Vagina (tissue), 2 donors: ENCODE data around the gene DAPP1. TPM values are rescaled to one million over a fixed set of nuclear protein-coding genes. Genes with fewer than 3 reads are reported as not detected.

Experiments used
- DNase-seq, 2 donors: peaks; one replicate each; pipeline ENCODE4 v3.0.0-alpha.2; 2017; ENCODE audit errors: extremely low spot score in 2 of 2
- H3K27ac ChIP-seq: fragments of 200-600 bp; sonication (generic); one replicate; pipeline ENCODE4 v1.5.1; 2019
- H3K27me3 ChIP-seq: fragments of 200-600 bp; sonication (generic); one replicate; pipeline ENCODE4 v1.5.1; 2019
- H3K36me3 ChIP-seq, 2 donors: fragments of 200-600 bp; sonication (generic); one replicate each; pipeline ENCODE4 v1.5.1; 2017 to 2019
- H3K4me1 ChIP-seq: fragments of 200-600 bp; sonication (generic); one replicate; pipeline ENCODE4 v1.5.1; 2019
- H3K4me3 ChIP-seq, 2 donors: fragments of 200-600 bp; sonication (generic); 1 replicate in 1 of 2; 2 replicates in 1 of 2; pipeline ENCODE4 v1.5.1; 2016 to 2019
- H3K9me3 ChIP-seq: fragments of 200-600 bp; sonication (generic); one replicate; pipeline ENCODE4 v1.5.1; 2019
- POLR2A ChIP-seq, 2 donors: fragments of 450-650 bp; IDR thresholded peaks; one replicate each; pipeline ENCODE4 v1.6.1; 2017; ENCODE audit warnings: antibody characterized with exemption in 2 of 2, mild to moderate bottlenecking in 2 of 2, moderate library complexity in 2 of 2
- POLR2AphosphoS5 ChIP-seq, 2 donors: sonication (generic); formaldehyde crosslinking; IDR thresholded peaks; one replicate each; pipeline ENCODE4 v1.9.0; 2017; ENCODE audit warnings: antibody characterized with exemption in 2 of 2, mild to moderate bottlenecking in 2 of 2, low read depth in 1 of 2; ENCODE audit not compliant: insufficient read depth in 1 of 2
- intact Hi-C: fragments of 100-400 bp; cut with DNase I; formaldehyde crosslinking; loops from one replicate; pipeline ENCODE4 v1.15.1; 2023
- total RNA-seq: library from RNA; depleted of rRNA; stranded (reverse); fragments of >200 nt; gene quantifications from one replicate; pipeline ENCODE4 v1.2.3, GENCODE V29; 2016
- TF ChIP-seq, protein P1 (sequence below), 3 experiments: fragments of 450-650 bp in 2 of 3; fragments of 200-600 bp in 1 of 3; sonication (generic) in 1 of 3; IDR thresholded peaks; one replicate each; pipeline ENCODE4 v1.5.1; 2017 to 2019; ENCODE audit warnings: antibody characterized with exemption in 3 of 3, mild to moderate bottlenecking in 2 of 3, moderate library complexity in 2 of 3

Gene DAPP1
- total RNA-seq, 1 donor from 2014 or later, result 22.6 TPM

DNA sequence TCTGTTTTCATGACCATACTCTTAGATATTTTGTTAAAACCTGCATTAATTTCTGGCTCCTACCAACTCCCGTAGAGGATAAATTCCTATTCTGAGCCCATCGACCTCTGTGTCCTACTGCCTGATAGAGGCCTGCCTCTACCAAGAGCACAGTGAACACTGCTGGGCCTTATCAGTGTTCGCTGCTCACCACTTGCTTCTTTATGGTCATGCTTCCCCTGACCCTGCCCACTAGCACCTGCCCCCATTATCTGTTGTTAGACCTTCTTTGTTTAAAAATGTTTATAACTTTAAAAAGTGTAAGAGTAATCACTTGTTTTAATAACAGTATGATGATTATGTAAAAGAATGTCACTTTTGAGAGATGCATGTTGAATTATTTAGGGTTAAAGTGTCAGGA, 6.1 kb downstream of the DAPP1 start:
- no peak for DNase-seq
- H3K27me3 ChIP-seq, result no peaks in the 10 kb centered on the region
- intact Hi-C loops, result no loop called here
- TF ChIP-seq, protein P1, sequence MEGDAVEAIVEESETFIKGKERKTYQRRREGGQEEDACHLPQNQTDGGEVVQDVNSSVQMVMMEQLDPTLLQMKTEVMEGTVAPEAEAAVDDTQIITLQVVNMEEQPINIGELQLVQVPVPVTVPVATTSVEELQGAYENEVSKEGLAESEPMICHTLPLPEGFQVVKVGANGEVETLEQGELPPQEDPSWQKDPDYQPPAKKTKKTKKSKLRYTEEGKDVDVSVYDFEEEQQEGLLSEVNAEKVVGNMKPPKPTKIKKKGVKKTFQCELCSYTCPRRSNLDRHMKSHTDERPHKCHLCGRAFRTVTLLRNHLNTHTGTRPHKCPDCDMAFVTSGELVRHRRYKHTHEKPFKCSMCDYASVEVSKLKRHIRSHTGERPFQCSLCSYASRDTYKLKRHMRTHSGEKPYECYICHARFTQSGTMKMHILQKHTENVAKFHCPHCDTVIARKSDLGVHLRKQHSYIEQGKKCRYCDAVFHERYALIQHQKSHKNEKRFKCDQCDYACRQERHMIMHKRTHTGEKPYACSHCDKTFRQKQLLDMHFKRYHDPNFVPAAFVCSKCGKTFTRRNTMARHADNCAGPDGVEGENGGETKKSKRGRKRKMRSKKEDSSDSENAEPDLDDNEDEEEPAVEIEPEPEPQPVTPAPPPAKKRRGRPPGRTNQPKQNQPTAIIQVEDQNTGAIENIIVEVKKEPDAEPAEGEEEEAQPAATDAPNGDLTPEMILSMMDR (IDR thresholded peaks at IDR 0.05), result no peak
- TF ChIP-seq POLR2A (IDR thresholded peaks at IDR 0.05) (no peak), POLR2AphosphoS5 (IDR thresholded peaks at IDR 0.05; ENCODE audit: insufficient read depth in 1 of 2, low read depth in 1 of 2) (no peak)
- H3K36me3 ChIP-seq, result no peaks in the 10 kb centered on the region
- no peak overlapping the region for H3K27ac ChIP-seq
- no peaks in the 10 kb centered on the region for H3K9me3 ChIP-seq
- no peak overlapping the region for H3K4me3 ChIP-seq
- H3K4me1 ChIP-seq, result no peaks in the 10 kb centered on the region

DNA sequence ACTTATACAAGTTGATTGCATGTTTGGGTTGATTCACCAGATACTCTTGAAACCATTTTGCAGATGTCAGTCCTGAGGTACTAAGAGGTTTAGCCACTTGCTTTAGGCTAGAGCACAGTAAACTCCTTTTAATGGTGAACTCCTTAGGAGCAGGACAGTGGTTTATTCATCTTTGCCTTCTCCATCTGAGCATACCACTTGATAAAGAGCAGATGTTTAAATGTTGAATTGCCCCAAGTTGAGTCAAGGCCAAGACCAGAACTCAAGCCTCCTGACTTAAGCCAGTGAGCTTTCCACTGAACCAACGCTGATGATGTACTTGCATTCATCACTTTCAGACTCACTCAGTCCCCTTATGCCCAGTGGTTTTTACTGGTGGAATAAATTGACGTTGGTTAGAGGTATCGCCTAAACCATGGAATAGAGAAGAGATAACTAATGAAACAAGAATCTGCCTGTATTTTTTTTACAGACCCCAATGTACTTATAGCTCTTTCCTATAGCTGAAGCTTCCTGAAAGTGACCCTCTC, 7.5 kb downstream of the DAPP1 start:
- H3K27me3 ChIP-seq, result no peaks in the 10 kb centered on the region

DNA sequence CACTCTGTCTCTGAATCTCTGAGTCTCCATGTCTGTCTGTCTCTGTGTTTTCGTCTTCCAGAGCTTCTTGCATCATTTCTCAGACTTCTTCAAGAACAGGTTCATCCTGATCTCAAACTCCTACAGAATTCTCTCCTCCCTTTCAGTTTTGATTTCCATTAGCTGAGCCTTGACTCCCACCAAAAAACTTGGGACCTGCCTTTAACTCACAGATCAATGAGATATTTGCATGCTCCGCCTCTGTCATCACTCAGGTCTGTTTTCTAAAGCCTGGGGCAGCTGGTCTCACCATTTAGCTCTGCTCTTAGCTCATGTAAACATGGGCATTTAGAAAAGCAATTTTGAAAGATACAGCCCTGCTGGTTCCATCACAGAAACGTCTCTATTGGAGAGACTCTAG, 8.6 kb downstream of the DAPP1 start:
- TF ChIP-seq, protein P1 (IDR thresholded peaks at IDR 0.05), result no peak
- no peak for TF ChIP-seq POLR2A (IDR thresholded peaks at IDR 0.05)
- no peak for TF ChIP-seq POLR2AphosphoS5 (IDR thresholded peaks at IDR 0.05; ENCODE audit: insufficient read depth in 1 of 2, low read depth in 1 of 2)

More for the DNA sequence above, 7.5 kb downstream of the DAPP1 start:
- no peaks in the 10 kb centered on the region for H3K9me3 ChIP-seq
- no peak for TF ChIP-seq POLR2AphosphoS5 (IDR thresholded peaks at IDR 0.05; ENCODE audit: insufficient read depth in 1 of 2, low read depth in 1 of 2)
- TF ChIP-seq, protein P1 (IDR thresholded peaks at IDR 0.05), result no peak
- no peak for TF ChIP-seq POLR2A (IDR thresholded peaks at IDR 0.05)
- no peak overlapping the region for H3K4me3 ChIP-seq
- no peak for DNase-seq
- no peaks in the 10 kb centered on the region for H3K4me1 ChIP-seq
- no peak overlapping the region for H3K27ac ChIP-seq
- H3K36me3 ChIP-seq, result no peaks in the 10 kb centered on the region
- intact Hi-C loops, result no loop called here

DNA sequence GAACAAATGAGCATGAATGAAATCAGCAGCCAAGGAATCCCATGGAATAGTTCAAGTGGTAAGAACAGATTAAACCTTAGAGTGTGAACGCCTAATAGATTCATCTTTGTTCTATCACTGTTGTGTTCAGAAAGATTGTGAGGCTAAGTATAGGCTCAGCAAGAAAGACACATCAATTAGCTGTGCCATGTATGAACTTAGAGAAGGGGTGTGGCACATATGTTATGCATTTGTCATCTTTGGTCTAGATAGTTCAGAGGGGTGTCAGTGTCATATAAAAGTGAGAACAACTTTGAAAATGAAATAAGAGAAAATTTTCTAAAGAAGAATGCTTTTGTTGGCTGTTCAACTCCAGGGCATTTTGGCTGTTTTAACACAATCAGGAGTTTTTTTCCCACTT, 9.4 kb downstream of the DAPP1 start:
- TF ChIP-seq, protein P1 (IDR thresholded peaks at IDR 0.05), result no peak
- TF ChIP-seq POLR2A (IDR thresholded peaks at IDR 0.05) (no peak), POLR2AphosphoS5 (IDR thresholded peaks at IDR 0.05; ENCODE audit: insufficient read depth in 1 of 2, low read depth in 1 of 2) (no peak)
- Histone ChIP-seq H3K36me3 (no peaks in the 10 kb centered on the region), H3K27ac (no peak overlapping the region), H3K4me1 (no peaks in the 10 kb centered on the region), H3K4me3 (no peak overlapping the region), H3K9me3 (no peaks in the 10 kb centered on the region), H3K27me3 (no peaks in the 10 kb centered on the region)
- no peak for DNase-seq
- intact Hi-C loops, result no loop called here

More for the DNA sequence above, 8.6 kb downstream of the DAPP1 start:
- no peaks in the 10 kb centered on the region for H3K4me1 ChIP-seq
- no peak overlapping the region for H3K27ac ChIP-seq
- no peak for DNase-seq
- H3K9me3 ChIP-seq, result no peaks in the 10 kb centered on the region
- intact Hi-C loops, result no loop called here
- H3K4me3 ChIP-seq, result no peak overlapping the region
- no peaks in the 10 kb centered on the region for H3K27me3 ChIP-seq
- H3K36me3 ChIP-seq, result no peaks in the 10 kb centered on the region

DNA sequence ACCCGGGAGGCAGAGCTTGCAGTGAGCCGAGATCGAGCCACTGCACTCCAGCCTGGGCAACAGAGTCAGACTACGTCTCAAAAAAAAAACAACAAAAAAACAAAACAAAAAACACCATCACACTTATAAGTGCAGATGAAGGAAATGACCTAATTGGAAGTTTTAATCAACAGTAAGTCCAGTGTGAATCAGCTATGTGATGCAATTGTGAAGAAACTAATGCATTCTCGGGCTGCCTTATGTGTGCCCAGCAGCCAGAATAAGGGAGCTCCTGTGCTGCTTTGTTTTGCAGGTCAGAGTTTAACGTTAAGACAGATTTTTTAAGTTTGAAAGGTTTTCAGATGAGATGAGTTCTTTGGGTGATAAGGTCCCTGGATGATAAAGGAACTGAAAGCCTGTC, 10.8 kb downstream of the DAPP1 start:
- H3K9me3 ChIP-seq, result no peaks in the 10 kb centered on the region
- TF ChIP-seq POLR2A (IDR thresholded peaks at IDR 0.05) (no peak), POLR2AphosphoS5 (IDR thresholded peaks at IDR 0.05; ENCODE audit: insufficient read depth in 1 of 2, low read depth in 1 of 2) (no peak)
- TF ChIP-seq, protein P1 (IDR thresholded peaks at IDR 0.05), result no peak

More for the DNA sequence above, 10.8 kb downstream of the DAPP1 start:
- no peak overlapping the region for H3K27ac ChIP-seq
- H3K36me3 ChIP-seq, result no peaks in the 10 kb centered on the region
- DNase-seq, result no peak
- intact Hi-C loops, result no loop called here
- H3K4me1 ChIP-seq, result no peaks in the 10 kb centered on the region
- H3K27me3 ChIP-seq, result no peaks in the 10 kb centered on the region
- H3K4me3 ChIP-seq, result no peak overlapping the region
